ENCODE measurements around the gene OR6Q1.

Gene OR6Q1

GRCh38 chr11:58000699-58001098 is 30.1 kb upstream of the OR6Q1 start:
- Histone ChIP-seq H3K36me3 (ENCODE audit: insufficient read depth) (no peaks in the 10 kb centered on the region), H3K4me1 (ENCODE audit: low read depth, poor library complexity, severe bottlenecking) (no peaks in the 10 kb centered on the region), H3K79me2 (ENCODE audit: insufficient read depth, low read depth) (no peaks in the 10 kb centered on the region), H3K27me3 (ENCODE audit: insufficient read depth, low read depth) (no peaks in the 10 kb centered on the region), H3K4me2 (no peak overlapping the region), H2AFZ (ENCODE audit: low read depth) (no peak overlapping the region), H3K4me3 (IDR thresholded peaks at IDR 0.05; ENCODE audit: insufficient read depth, low read depth, low read length) (no peak overlapping the region), H3K27ac (no peak overlapping the region), H4K20me1 (ENCODE audit: insufficient read depth) (no peaks in the 10 kb centered on the region), H3K9ac (no peak overlapping the region)
- no peak for TF ChIP-seq CTCF (conservative IDR thresholded peaks at IDR 0.05; ENCODE audit: low read depth, low read length)

- Histone ChIP-seq H3K4me3 (IDR thresholded peaks at IDR 0.05; ENCODE audit: insufficient read depth, low read depth, low read length) (no peak overlapping the region), H2AFZ (ENCODE audit: low read depth) (no peak overlapping the region), H3K9ac (no peak overlapping the region), H4K20me1 (ENCODE audit: insufficient read depth) (no peaks in the 10 kb centered on the region), H3K4me2 (no peak overlapping the region), H3K4me1 (ENCODE audit: low read depth, poor library complexity, severe bottlenecking) (peaks cover 6% of the 10 kb centered on the region), H3K27me3 (ENCODE audit: insufficient read depth, low read depth) (no peaks in the 10 kb centered on the region), H3K27ac (no peak overlapping the region), H3K79me2 (ENCODE audit: insufficient read depth, low read depth) (no peaks in the 10 kb centered on the region), H3K36me3 (ENCODE audit: insufficient read depth) (no peaks in the 10 kb centered on the region)
- TF ChIP-seq CTCF (conservative IDR thresholded peaks at IDR 0.05; ENCODE audit: low read depth, low read length): no peak
Measured at GRCh38 chr11:58003036-58003435, 27.7 kb upstream of the OR6Q1 start.

GRCh38 chr11:58003591-58003990 is 27.2 kb upstream of the OR6Q1 start:
- Histone ChIP-seq H3K9ac (no peak overlapping the region), H3K27ac (no peak overlapping the region), H3K4me3 (IDR thresholded peaks at IDR 0.05; ENCODE audit: insufficient read depth, low read depth, low read length) (no peak overlapping the region), H3K27me3 (ENCODE audit: insufficient read depth, low read depth) (no peaks in the 10 kb centered on the region), H4K20me1 (ENCODE audit: insufficient read depth) (no peaks in the 10 kb centered on the region), H2AFZ (ENCODE audit: low read depth) (no peak overlapping the region), H3K4me1 (ENCODE audit: low read depth, poor library complexity, severe bottlenecking) (peaks cover 6% of the 10 kb centered on the region), H3K4me2 (no peak overlapping the region), H3K36me3 (ENCODE audit: insufficient read depth) (no peaks in the 10 kb centered on the region), H3K79me2 (ENCODE audit: insufficient read depth, low read depth) (no peaks in the 10 kb centered on the region)
- TF ChIP-seq CTCF (conservative IDR thresholded peaks at IDR 0.05; ENCODE audit: low read depth, low read length): no peak

GRCh38 chr11:58004664-58005063 is 26.1 kb upstream of the OR6Q1 start:
- H3K4me3 ChIP-seq (IDR thresholded peaks at IDR 0.05; ENCODE audit: insufficient read depth, low read depth, low read length): no peak overlapping the region
- TF ChIP-seq CTCF (conservative IDR thresholded peaks at IDR 0.05; ENCODE audit: low read depth, low read length): no peak
- H2AFZ ChIP-seq (ENCODE audit: low read depth): no peak overlapping the region
- no peaks in the 10 kb centered on the region for H3K27me3 ChIP-seq (ENCODE audit: insufficient read depth, low read depth)
- H3K79me2 ChIP-seq (ENCODE audit: insufficient read depth, low read depth): no peaks in the 10 kb centered on the region
- H3K27ac ChIP-seq: no peak overlapping the region
- H3K9ac ChIP-seq: no peak overlapping the region
- peaks cover 6% of the 10 kb centered on the region for H3K4me1 ChIP-seq (ENCODE audit: low read depth, poor library complexity, severe bottlenecking)
- no peaks in the 10 kb centered on the region for H4K20me1 ChIP-seq (ENCODE audit: insufficient read depth)
- H3K36me3 ChIP-seq (ENCODE audit: insufficient read depth): no peaks in the 10 kb centered on the region
- no peak overlapping the region for H3K4me2 ChIP-seq
